ENCODE results near the gene CHST8.

Gene CHST8

GRCh38 chr19:33769208-33769607 lies 147.5 kb downstream of the CHST8 start:
- DNase-seq (ENCODE audit: low read depth), result no peak

GRCh38 chr19:33770107-33770506 lies 148.4 kb downstream of the CHST8 start:
- no peak for DNase-seq (ENCODE audit: low read depth)

GRCh38 chr19:33771384-33772101 lies 149.8 kb downstream of the CHST8 start:
- no peak for DNase-seq (ENCODE audit: low read depth)

- no peak for DNase-seq (ENCODE audit: low read depth)
Observed at GRCh38 chr19:33772102-33772857, 150.5 kb downstream of the CHST8 start.

- no peak for DNase-seq (ENCODE audit: low read depth)
Observed at GRCh38 chr19:33772858-33773180, 151.1 kb downstream of the CHST8 start.

GRCh38 chr19:33773704-33774624 lies 152.2 kb downstream of the CHST8 start:
- DNase-seq (ENCODE audit: low read depth), result no peak

- no peak for DNase-seq (ENCODE audit: low read depth)
Observed at GRCh38 chr19:33774751-33775150, 153.0 kb downstream of the CHST8 start.

GRCh38 chr19:33775731-33776487 lies 154.2 kb downstream of the CHST8 start:
- DNase-seq (ENCODE audit: low read depth), result no peak

- no peak for DNase-seq (ENCODE audit: low read depth)
Observed at GRCh38 chr19:33777351-33777750, 155.6 kb downstream of the CHST8 start.

GRCh38 chr19:33777753-33778088 lies 156.0 kb downstream of the CHST8 start:
- DNase-seq (ENCODE audit: low read depth), result no peak

- no peak for DNase-seq (ENCODE audit: low read depth)
Observed at GRCh38 chr19:33778089-33778791, 156.5 kb downstream of the CHST8 start.

GRCh38 chr19:33779849-33780248 lies 158.1 kb downstream of the CHST8 start:
- no peak for DNase-seq (ENCODE audit: low read depth)

GRCh38 chr19:33780251-33780650 lies 158.5 kb downstream of the CHST8 start:
- DNase-seq (ENCODE audit: low read depth), result no peak

GRCh38 chr19:33780746-33781145 lies 159.0 kb downstream of the CHST8 start:
- no peak for DNase-seq (ENCODE audit: low read depth)

GRCh38 chr19:33781415-33781935 lies 159.7 kb downstream of the CHST8 start:
- no peak for DNase-seq (ENCODE audit: low read depth)

- no peak for DNase-seq (ENCODE audit: low read depth)
Observed at GRCh38 chr19:33781996-33782395, 160.2 kb downstream of the CHST8 start.

GRCh38 chr19:33784432-33784831 lies 162.7 kb downstream of the CHST8 start:
- DNase-seq (ENCODE audit: low read depth), result no peak

- no peak for DNase-seq (ENCODE audit: low read depth)
Observed at GRCh38 chr19:33785795-33786194, 164.0 kb downstream of the CHST8 start.

- no peak for DNase-seq (ENCODE audit: low read depth)
Observed at GRCh38 chr19:33788676-33789075, 166.9 kb downstream of the CHST8 start.

- no peak for DNase-seq (ENCODE audit: low read depth)
Observed at GRCh38 chr19:33789344-33789743, 167.6 kb downstream of the CHST8 start.

- no peak for DNase-seq (ENCODE audit: low read depth)
Observed at GRCh38 chr19:33794683-33795369, 173.1 kb downstream of the CHST8 start.
